TTC549 (cell line): ENCODE results near the gene PAH.

Experiments used
- FAIRE-seq: peaks from 2 replicates; lab custom pipeline; 2012; peaks lifted over from hg19 to GRCh38; lab: Jason Lieb, UNC

The PAH gene

GRCh38 chr12:102816816-102817434 is 100.1 kb downstream of the PAH start:
- no peak for FAIRE-seq

- FAIRE-seq, result no peak
Observed at GRCh38 chr12:102814691-102815367, 102.2 kb downstream of the PAH start.

DNA sequence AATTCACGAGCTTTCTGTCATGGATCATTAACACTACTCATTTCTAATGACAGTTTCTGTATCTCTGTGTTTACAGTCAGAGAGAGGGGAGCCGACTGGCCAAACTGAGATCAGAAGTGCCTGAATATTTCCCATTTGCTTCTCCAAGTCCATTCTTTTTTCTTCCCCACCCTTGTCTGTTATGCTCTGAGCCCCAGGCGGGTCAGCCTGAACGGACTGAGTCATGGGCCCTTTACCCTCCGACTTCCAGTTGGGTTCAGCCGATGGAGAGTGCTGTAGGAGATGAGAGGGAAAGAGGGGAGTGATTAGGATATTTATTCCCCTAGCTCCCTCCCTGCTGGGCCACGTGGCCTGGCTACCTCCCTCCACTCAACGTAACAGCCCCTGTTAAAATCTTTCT is 104.7 kb downstream of the PAH start:
- no peak for FAIRE-seq

GRCh38 chr12:102811110-102811737 is 105.8 kb downstream of the PAH start:
- no peak for FAIRE-seq

DNA sequence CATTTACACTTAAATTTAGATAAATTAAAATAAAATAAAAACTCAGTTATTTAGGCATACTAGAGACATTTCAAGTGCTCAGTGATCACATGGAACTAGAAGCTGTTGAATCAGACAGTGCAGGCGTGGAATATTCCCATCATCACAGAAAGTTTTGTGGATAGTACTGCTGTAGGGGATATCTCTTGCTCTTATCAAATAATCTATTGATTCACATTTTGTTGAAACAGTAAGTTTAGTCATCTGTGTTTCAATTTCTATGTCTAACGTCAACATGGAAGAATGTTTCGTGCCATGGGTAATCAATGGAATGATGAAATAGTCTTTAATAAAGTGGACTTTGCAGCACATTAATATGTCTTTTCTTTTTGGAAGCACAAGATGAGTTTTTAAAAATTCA is 108.6 kb downstream of the PAH start:
- no peak for FAIRE-seq

- no peak for FAIRE-seq
Observed at GRCh38 chr12:102806592-102806991, 110.5 kb downstream of the PAH start.

- FAIRE-seq, result no peak
Observed at GRCh38 chr12:102806110-102806509, 110.9 kb downstream of the PAH start.

- FAIRE-seq, result no peak
Observed at GRCh38 chr12:102800565-102800964, 116.5 kb downstream of the PAH start.

GRCh38 chr12:102799229-102799628 is 117.8 kb downstream of the PAH start:
- no peak for FAIRE-seq

DNA sequence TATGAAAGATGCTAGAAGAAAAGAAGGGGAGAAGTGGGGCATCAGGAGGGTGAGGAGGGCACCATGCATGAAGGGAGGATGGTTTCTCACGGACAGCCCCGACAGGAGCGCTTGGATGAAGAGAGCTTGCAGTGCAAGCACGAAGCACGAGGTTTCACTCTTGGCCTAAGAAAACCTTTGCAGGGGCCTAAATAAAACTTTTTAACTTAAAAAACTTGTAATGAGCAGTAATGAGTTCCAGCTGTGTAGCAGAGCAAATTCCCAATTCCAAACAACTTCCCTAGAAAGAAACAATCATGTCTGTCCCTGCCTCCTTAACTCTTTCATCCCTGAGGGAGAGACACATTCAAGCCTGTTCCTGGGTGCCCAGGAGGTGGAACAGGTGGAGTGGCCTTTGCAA is 119.5 kb downstream of the PAH start:
- no peak for FAIRE-seq

DNA sequence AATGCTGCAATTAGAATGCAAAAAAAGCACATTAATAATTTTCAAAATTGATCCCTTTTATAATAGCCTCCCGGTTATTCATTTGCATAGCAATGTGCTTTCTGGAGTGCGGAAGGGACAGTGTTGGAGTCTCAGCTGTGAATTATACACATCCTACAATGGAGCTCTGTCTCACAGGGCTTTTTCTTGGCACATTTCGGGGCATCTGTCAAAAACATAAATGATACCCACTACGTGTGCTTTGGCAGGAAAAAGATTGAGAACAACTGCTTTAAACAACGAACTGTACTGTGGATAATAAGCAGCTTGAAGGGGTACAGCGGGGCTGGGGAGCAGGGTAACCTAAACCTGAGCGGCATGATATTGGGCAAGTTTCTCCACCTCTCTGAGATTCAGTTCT is 123.1 kb downstream of the PAH start:
- FAIRE-seq, result no peak
